GM10248 (cell line): ENCODE results near the gene FAM50B.

Experiments used
- CTCF ChIA-PET: fragments of 300-600 bp; sonication (Branson Sonifier 250); formaldehyde crosslinking; extraction: SDS; loops from one replicate; lab custom pipeline; 2021; ENCODE audit warnings: antibody characterized with exemption; lab: Yijun Ruan, JAX
- POLR2A ChIA-PET: fragments of 350-650 bp; sonication (Branson Sonifier 250); formaldehyde crosslinking; extraction: SDS; loops from one replicate; lab custom pipeline; 2020; ENCODE audit warnings: antibody characterized with exemption; lab: Yijun Ruan, JAX
- DNase-seq: peaks from one replicate; pipeline ENCODE4 v3.0.0; 2012; ENCODE audit errors: extremely low spot score
- TF ChIP-seq, protein P1 (sequence below): IDR thresholded peaks from 2 replicates; pipeline ENCODE4 v1.5.1; 2012; ENCODE audit warnings: mild to moderate bottlenecking, low read depth; ENCODE audit errors: extremely low read depth, missing control alignments, control extremely low read depth

Gene FAM50B

DNA sequence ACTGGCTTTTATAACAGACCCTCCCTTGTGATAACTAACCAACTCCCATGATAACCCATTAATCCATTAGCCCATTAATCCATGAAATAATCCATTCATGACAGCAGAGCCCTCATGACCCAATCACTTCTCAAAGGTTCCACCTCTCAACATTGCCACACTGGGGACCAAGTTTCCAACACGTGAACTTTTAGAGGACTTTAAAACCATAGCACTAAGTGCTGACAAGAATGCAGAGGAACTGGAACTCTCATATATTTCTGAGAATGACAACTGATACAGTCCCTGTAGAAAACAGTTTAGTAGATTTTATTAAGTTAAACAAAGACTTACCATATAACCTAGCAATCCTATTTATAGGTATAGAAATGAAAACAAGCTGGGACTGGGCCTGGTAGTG is 11.4 kb upstream of the FAM50B start:
- ChIA-PET POLR2A (no interaction called here), CTCF (interaction anchor here (2.5 kb wide), 1 partner anchor 11 kb away, joined by 10 read pairs; the partner anchor contains the start of gene FAM50B)
- no peak for DNase-seq
- TF ChIP-seq, protein P1, sequence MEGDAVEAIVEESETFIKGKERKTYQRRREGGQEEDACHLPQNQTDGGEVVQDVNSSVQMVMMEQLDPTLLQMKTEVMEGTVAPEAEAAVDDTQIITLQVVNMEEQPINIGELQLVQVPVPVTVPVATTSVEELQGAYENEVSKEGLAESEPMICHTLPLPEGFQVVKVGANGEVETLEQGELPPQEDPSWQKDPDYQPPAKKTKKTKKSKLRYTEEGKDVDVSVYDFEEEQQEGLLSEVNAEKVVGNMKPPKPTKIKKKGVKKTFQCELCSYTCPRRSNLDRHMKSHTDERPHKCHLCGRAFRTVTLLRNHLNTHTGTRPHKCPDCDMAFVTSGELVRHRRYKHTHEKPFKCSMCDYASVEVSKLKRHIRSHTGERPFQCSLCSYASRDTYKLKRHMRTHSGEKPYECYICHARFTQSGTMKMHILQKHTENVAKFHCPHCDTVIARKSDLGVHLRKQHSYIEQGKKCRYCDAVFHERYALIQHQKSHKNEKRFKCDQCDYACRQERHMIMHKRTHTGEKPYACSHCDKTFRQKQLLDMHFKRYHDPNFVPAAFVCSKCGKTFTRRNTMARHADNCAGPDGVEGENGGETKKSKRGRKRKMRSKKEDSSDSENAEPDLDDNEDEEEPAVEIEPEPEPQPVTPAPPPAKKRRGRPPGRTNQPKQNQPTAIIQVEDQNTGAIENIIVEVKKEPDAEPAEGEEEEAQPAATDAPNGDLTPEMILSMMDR: no peak

DNA sequence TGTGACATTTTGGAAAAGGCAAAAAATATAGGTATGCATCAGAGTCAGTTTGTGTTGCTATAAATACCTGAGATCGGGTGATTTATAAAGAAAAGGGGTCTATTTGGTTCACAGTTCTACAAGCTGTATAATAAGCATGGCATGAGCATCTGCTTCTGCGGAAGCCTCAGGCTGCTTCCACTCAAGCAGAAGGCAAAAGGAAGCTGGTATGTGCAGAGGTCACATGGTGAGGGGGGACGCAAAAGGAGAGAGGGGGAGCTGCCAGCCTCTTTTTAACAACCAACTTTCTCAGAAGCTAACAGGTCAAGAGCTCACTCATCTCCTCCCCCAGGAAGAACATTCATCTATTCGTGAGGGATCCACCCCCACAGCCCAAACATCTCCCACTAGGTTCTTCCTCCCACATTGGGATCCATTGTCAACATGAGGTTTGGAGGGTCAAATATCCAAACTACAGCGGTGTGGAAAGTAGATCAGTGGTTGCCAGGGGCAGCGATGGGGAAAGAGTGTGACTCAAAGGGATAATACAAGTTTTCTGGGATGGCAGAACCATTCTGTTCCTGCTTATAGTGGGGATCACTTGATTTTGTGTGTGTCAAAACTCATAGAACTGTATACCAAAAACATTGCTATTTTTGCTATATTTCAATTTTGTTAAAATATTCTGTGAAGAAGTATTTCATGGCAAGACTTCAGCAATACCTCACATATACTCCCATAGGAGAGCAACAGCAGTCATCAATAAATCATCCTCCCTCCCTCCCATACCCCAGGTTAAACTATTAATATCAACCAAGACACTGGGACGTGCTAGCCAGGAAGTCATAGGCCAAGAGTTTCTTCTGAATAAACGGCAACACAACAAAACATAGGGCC is 9.9 kb upstream of the FAM50B start:
- no peak for DNase-seq
- POLR2A ChIA-PET: no interaction called here
- TF ChIP-seq, protein P1: no peak
- CTCF ChIA-PET: interaction anchor here (1.2 to 2.5 kb wide), 3 partner anchors 10 to 27 kb away, joined by 3 to 13 read pairs (median 10); partner anchors contain the start of gene FAM50B

DNA sequence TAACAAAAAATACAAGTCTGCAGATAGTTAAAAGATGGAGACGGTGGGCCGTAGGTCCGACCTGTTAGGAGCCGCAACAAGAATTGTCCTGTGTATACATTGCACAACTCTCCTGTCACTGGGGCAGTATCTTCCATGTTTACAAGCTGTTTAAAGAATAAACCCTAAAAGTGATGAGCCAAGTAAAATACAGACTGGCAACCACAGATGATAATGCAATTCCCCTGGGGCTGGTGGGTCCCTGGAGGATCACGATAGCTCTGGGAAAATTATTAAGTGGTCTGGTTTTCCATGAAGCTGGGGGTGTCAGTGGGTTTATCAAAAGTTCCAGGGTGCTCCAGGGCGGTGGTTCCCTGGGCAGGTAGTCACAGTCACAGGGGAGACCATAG is 8.1 kb upstream of the FAM50B start:
- DNase-seq: no peak
- CTCF ChIA-PET: interaction anchor here (1.2 to 2.0 kb wide), 3 partner anchors 8 to 29 kb away, joined by 3 to 13 read pairs (median 3); partner anchors contain the start of gene FAM50B
- TF ChIP-seq, protein P1: no peak
- POLR2A ChIA-PET: no interaction called here

DNA sequence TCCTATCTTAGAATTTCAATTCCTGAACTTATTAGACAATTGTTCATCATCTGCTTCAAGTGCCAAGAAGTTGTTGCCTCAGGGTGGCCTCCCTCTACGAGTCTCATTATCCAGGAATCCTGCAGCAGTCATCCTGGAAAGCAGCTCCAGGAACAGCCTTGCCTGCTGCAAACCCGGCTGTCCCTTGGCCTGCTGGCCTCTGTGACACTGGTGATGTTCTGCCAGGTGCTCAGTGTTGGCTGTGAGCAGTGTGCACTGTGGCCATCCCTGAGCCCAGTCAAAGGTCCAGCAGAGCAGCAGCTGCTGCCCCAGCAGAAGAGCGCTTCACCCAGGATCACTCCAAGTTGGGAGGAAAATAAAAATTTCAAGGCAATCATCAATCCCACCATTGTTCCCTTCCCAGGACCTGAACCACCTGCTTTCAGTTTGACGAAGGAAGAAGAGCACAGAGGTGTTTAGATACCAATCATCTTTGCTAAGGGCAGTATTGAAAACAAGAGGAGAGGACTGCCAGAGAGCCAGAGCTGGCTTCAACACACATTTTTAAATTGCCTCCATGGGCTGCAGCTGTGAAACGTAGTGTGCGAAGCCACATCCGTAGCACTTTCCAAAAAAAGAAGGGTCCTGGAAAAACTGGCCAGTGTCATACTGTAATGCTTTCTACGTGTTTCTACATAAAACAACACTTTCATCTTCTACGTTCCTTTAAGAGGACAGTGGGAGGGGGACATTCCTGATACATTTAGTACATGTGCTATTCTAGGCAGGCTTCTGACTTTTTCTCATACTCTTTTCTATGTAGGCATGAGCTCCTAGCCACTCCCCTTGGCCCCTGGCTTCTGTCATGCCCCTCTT is 7.2 kb upstream of the FAM50B start:
- TF ChIP-seq, protein P1: no peak
- no peak for DNase-seq
- ChIA-PET POLR2A (no interaction called here), CTCF (interaction anchor here (0.9 to 2.0 kb wide), 3 partner anchors 7 to 9 kb away, joined by 4 to 13 read pairs (median 4); partner anchors contain the start of gene FAM50B)

DNA sequence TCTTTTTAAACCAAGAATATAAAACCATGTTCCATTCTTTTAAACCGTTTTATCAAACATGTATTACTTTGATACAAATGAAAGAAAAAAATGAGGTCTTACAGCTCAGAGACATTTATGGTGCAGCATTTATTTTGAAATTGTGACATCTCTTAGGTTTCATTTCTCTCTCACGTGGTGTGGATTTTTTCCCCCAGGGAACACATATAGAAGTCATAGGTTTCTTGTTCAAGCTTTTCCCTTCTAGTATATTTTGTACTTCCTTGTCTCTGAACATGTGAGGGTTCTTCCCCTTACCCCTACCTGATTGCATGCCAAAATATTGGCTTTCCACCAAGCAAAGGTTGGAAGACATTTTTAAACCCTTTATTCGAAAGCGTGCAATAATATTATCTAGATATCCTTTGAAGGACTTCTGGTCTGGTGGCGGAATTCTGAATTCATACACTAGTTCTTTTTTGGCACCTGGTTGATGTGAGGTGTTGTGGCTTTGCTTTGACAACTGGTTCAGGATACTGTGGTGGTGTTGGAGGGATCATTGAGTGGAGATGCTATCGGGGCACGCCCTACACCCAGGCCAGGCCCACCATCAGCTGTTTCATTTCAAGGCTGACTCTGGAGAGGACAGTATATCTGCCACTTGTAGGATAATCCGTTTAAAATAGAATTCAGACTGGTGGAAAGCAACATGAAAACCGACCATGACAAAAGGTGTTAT is 5.6 kb upstream of the FAM50B start:
- TF ChIP-seq, protein P1: no peak
- ChIA-PET POLR2A (no interaction called here), CTCF (interaction anchor here (1.5 kb wide), 1 partner anchor 7 kb away, joined by 4 read pairs; no protein-coding TSS in a partner anchor)
- DNase-seq: no peak
